GM06990 (cell line): ENCODE measurements around the gene RNASE11.

Experiments used
- DNase-seq: peaks from one replicate; pipeline ENCODE4 v3.0.0-alpha.2; 2011; ENCODE audit not compliant: insufficient read length; ENCODE audit errors: extremely low read depth
- H3K27me3 ChIP-seq: replicated peaks from 2 replicates; pipeline ENCODE4 v1.6.0; 2011; ENCODE audit warnings: low read length; ENCODE audit not compliant: control insufficient read depth, insufficient read depth
- H3K36me3 ChIP-seq: 2 replicates; pipeline ENCODE4 v1.5.1; 2011; ENCODE audit warnings: low read length; ENCODE audit not compliant: control insufficient read depth, insufficient read depth
- H3K4me3 ChIP-seq: replicated peaks from 2 replicates; pipeline ENCODE4 v1.5.1; 2011; ENCODE audit warnings: low read depth, mild to moderate bottlenecking, control low read depth, low read length
- TF ChIP-seq, protein P1 (sequence below): IDR thresholded peaks from 2 replicates; pipeline ENCODE4 v1.5.1; 2011; ENCODE audit warnings: low read length, control low read depth, mild to moderate bottlenecking, inconsistent platforms; ENCODE audit not compliant: insufficient read depth, poor library complexity, severe bottlenecking

RNASE11 gene

DNA sequence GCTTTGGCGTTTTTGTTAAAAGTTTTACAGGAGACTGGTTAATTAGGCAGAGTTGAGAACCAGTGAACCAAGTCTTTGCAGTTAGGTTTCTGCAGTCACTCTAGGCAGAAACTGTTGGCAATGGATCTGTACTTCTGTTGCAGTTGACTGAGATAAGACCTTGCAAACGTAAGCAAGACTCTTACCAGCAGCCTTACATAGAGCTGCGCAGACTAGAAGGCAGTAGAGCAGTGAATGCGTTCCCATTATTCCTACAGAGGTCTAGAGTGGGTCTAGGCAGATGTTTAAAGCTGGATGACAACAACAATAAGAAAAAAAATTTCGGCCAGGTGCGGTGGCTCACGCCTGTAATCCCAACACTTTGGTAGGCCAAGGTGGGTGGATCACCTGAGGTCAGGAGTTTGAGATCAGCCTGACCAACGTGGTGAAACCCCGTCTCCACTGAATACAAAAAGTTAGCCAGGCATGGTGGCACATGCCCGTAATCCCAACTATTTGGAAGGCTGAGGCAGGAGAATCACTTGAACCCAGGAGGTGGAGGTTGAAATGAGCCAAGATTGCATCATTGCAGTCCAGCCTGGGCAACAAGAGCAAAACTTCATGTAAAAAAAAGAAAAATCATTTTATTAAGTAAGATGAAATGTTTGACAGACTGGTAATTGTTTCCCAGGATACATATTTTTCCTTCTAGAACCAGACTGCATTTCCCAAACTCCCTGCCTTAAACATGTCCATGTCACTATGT is 39.2 kb downstream of the RNASE11 start:
- Histone ChIP-seq H3K27me3 (peaks cover 2% of the 10 kb centered on the region), H3K36me3 (no peaks in the 10 kb centered on the region), H3K4me3 (no peak overlapping the region)
- no peak for DNase-seq
- TF ChIP-seq, protein P1, sequence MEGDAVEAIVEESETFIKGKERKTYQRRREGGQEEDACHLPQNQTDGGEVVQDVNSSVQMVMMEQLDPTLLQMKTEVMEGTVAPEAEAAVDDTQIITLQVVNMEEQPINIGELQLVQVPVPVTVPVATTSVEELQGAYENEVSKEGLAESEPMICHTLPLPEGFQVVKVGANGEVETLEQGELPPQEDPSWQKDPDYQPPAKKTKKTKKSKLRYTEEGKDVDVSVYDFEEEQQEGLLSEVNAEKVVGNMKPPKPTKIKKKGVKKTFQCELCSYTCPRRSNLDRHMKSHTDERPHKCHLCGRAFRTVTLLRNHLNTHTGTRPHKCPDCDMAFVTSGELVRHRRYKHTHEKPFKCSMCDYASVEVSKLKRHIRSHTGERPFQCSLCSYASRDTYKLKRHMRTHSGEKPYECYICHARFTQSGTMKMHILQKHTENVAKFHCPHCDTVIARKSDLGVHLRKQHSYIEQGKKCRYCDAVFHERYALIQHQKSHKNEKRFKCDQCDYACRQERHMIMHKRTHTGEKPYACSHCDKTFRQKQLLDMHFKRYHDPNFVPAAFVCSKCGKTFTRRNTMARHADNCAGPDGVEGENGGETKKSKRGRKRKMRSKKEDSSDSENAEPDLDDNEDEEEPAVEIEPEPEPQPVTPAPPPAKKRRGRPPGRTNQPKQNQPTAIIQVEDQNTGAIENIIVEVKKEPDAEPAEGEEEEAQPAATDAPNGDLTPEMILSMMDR: no peak

DNA sequence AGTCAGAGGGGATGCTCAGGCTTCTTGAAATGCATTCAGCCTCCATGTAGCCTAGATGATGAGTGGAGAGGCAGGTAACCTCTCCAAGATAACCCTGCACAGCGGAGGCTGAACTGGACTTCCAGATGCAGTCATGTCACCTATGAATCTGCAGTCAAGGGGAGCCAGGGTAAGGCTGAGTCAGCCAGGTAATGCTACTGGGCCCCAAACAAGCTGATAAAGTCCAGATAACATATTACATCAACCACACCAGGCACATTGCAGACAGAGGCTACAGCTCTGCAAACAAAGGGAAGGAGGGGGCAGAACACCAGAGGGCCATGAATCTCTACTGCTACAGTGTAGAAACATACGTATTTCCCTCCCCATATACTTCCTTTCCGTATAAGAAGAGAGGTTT is 40.9 kb downstream of the RNASE11 start:
- Histone ChIP-seq H3K27me3 (peaks cover 2% of the 10 kb centered on the region), H3K4me3 (no peak overlapping the region), H3K36me3 (no peaks in the 10 kb centered on the region)
- TF ChIP-seq, protein P1: no peak
- no peak for DNase-seq

GRCh38 chr14:20539906-20540305 is 47.9 kb downstream of the RNASE11 start:
- Histone ChIP-seq H3K27me3 (no peaks in the 10 kb centered on the region), H3K4me3 (no peak overlapping the region), H3K36me3 (no peaks in the 10 kb centered on the region)
- DNase-seq: no peak
- TF ChIP-seq, protein P1: no peak
